BJ (cell line): Measurements from ENCODE around the gene SPCS1. TPM values are rescaled to one million over a fixed set of nuclear protein-coding genes. Genes with fewer than 3 reads are reported as not detected.
"Not testable (repeated sequence)": the region's sequence is repeated elsewhere in the genome, so short reads cannot be mapped to it uniquely, and the experiment has no call there.

ENCODE experiments used
- CTCF ChIA-PET: fragments of 350-600 bp; formaldehyde crosslinking; extraction: SDS; loops from one replicate; lab custom pipeline; 2021; ENCODE audit warnings: antibody characterized with exemption, inconsistent platforms; lab: Yijun Ruan, JAX
- POLR2A ChIA-PET: fragments of 300-600 bp; sonication (Branson Sonifier 250); formaldehyde crosslinking; extraction: SDS; loops from one replicate; lab custom pipeline; 2021; ENCODE audit warnings: antibody characterized with exemption; lab: Charles Lee
- DNase-seq: peaks from one replicate; pipeline ENCODE4 v3.0.0-alpha.2; 2011; ENCODE audit warnings: low read depth
- H3K27me3 ChIP-seq: 2 replicates; pipeline ENCODE4 v1.6.0; 2011; ENCODE audit warnings: low read length; ENCODE audit not compliant: control insufficient read depth, insufficient read depth
- H3K36me3 ChIP-seq: 2 replicates; pipeline ENCODE4 v1.5.1; 2011; ENCODE audit warnings: low read length; ENCODE audit not compliant: control insufficient read depth, insufficient read depth
- H3K4me3 ChIP-seq: 2 replicates; pipeline ENCODE4 v1.5.1; 2011; ENCODE audit warnings: low read depth, mild to moderate bottlenecking, control low read depth, low read length
- CTCF ChIP-seq: IDR thresholded peaks from 2 replicates; pipeline ENCODE4 v1.5.1; 2011; ENCODE audit warnings: low read depth, mild to moderate bottlenecking, control low read depth, inconsistent platforms, low read length, moderate library complexity; ENCODE audit not compliant: insufficient read depth
- polyA plus RNA-seq: library from polyadenylated mRNA; depleted of rRNA; stranded (reverse); fragments of >200 nt; gene quantifications from 2 replicates; pipeline ENCODE4 v1.2.3, GENCODE V29; 2011

SPCS1 gene
- polyA plus RNA-seq, 1 experiment, result 79.6 TPM

- no peak for TF ChIP-seq CTCF
- ChIA-PET CTCF (interaction anchor here (1.5 kb wide), 1 partner anchor 9 kb away, joined by 6 read pairs; no protein-coding TSS in a partner anchor), POLR2A (no interaction called here)
- Histone ChIP-seq H3K27me3 (no peaks in the 10 kb centered on the region), H3K4me3 (no peak overlapping the region), H3K36me3 (peaks cover 5% of the 10 kb centered on the region)
- no peak for DNase-seq
These were observed 34.2 kb upstream of the SPCS1 start for GRCh38 chr3:52671676-52672075.

GRCh38 chr3:52676201-52676600 lies 29.7 kb upstream of the SPCS1 start:
- CTCF ChIA-PET, H3K36me3 ChIP-seq: not testable (repeated sequence)

GRCh38 chr3:52678265-52679198 lies 27.4 kb upstream of the SPCS1 start:
- no peak for TF ChIP-seq CTCF
- ChIA-PET POLR2A (no interaction called here), CTCF (interaction anchor here (0.6 kb wide), 1 partner anchor 395 kb away, joined by 4 read pairs; no protein-coding TSS in a partner anchor)
- Histone ChIP-seq H3K27me3 (no peaks in the 10 kb centered on the region), H3K36me3 (no peaks in the 10 kb centered on the region; the same call in 1 of the 2 replicates), H3K4me3 (no peak overlapping the region)
- no peak for DNase-seq

More at GRCh38 chr3:52676201-52676600, 29.7 kb upstream of the SPCS1 start:
- H3K27me3 ChIP-seq, POLR2A ChIA-PET, DNase-seq, H3K4me3 ChIP-seq: not testable (repeated sequence)

- no peak overlapping the region for H3K4me3 ChIP-seq
These were observed 26.7 kb upstream of the SPCS1 start for GRCh38 chr3:52679199-52679538.

GRCh38 chr3:52679811-52680210 lies 26.1 kb upstream of the SPCS1 start:
- ChIA-PET POLR2A (no interaction called here), CTCF (no interaction called here)
- no peak for DNase-seq
- no peak for TF ChIP-seq CTCF
- no peaks in the 10 kb centered on the region; the same call in 1 of the 2 replicates for H3K36me3 ChIP-seq
- no peak overlapping the region for H3K4me3 ChIP-seq
- no peaks in the 10 kb centered on the region for H3K27me3 ChIP-seq

More at GRCh38 chr3:52679199-52679538, 26.7 kb upstream of the SPCS1 start:
- POLR2A ChIA-PET, result no interaction called here
- CTCF ChIA-PET, result interaction anchor here (0.6 kb wide), 1 partner anchor 394 kb away, joined by 4 read pairs; no protein-coding TSS in a partner anchor
- no peak for DNase-seq
- TF ChIP-seq CTCF, result no peak
- Histone ChIP-seq H3K36me3 (no peaks in the 10 kb centered on the region; the same call in 1 of the 2 replicates), H3K27me3 (no peaks in the 10 kb centered on the region)
